Fibroblast of pulmonary artery (primary cell): ENCODE measurements around the gene TRIM38.

ENCODE experiments used
- DNase-seq: peaks from one replicate; pipeline ENCODE4 v3.0.0-alpha.2; 2010; ENCODE audit warnings: low read depth
- H3K4me3 ChIP-seq: replicated peaks from 2 replicates; pipeline ENCODE4 v1.5.1; 2011; ENCODE audit warnings: low read depth, mild to moderate bottlenecking, control low read depth, low read length, moderate library complexity
- CTCF ChIP-seq: IDR thresholded peaks from 2 replicates; pipeline ENCODE4 v1.5.1; 2011; ENCODE audit warnings: mild to moderate bottlenecking, control low read depth, low read length, inconsistent platforms; ENCODE audit errors: missing control alignments

TRIM38 gene

GRCh38 chr6:25930532-25931410 is 31.8 kb upstream of the TRIM38 start, which contains the start of gene SLC17A2:
SLC17A2 (minus strand) TSS chr6:25930691; CDS start chr6:25925796, 4,895 bp downstream.
- H3K4me3 ChIP-seq: no peak within 1 kb of the TSS
- DNase-seq: no peak
- no peak for TF ChIP-seq CTCF

- no peak for TF ChIP-seq CTCF
- no peak for DNase-seq
- no peak overlapping the region for H3K4me3 ChIP-seq
Observed at GRCh38 chr6:25931411-25931709, 31.2 kb upstream of the TRIM38 start.

- no peak for DNase-seq
Observed at GRCh38 chr6:25934156-25934555, 28.4 kb upstream of the TRIM38 start.

GRCh38 chr6:25934735-25935313 is 27.8 kb upstream of the TRIM38 start:
- DNase-seq: peak; percentile 13
- H3K4me3 ChIP-seq: no peak overlapping the region
- TF ChIP-seq CTCF: no peak

More at GRCh38 chr6:25934156-25934555, 28.4 kb upstream of the TRIM38 start:
- TF ChIP-seq CTCF: no peak
- H3K4me3 ChIP-seq: no peak overlapping the region

- DNase-seq: no peak
- no peak for TF ChIP-seq CTCF
- no peak overlapping the region for H3K4me3 ChIP-seq
Observed at GRCh38 chr6:25935953-25936352, 26.6 kb upstream of the TRIM38 start.

- no peak overlapping the region for H3K4me3 ChIP-seq
- DNase-seq: no peak
- no peak for TF ChIP-seq CTCF
Observed at GRCh38 chr6:25939593-25939992, 23.0 kb upstream of the TRIM38 start.
